Gastroesophageal sphincter (tissue), 4 donors: ENCODE data around the gene SNRNP200. TPM values are rescaled to one million over a fixed set of nuclear protein-coding genes. Genes with fewer than 3 reads are reported as not detected.

Source experiments
- ATAC-seq: fragments of 150-250 bp; one replicate; pipeline ENCODE4 v1.9.1; 2016; ENCODE audit warnings: mild to moderate bottlenecking, moderate library complexity
- H3K27ac ChIP-seq, 4 donors: fragments of 200-600 bp; sonication (generic) in 3 of 4; 1 replicate in 3 of 4; 2 replicates in 1 of 4; pipeline ENCODE4 v1.5.1; 2016 to 2019
- H3K27me3 ChIP-seq: fragments of 200-600 bp; sonication (generic); one replicate; pipeline ENCODE4 v1.5.1; 2019
- H3K36me3 ChIP-seq, 2 donors: fragments of 200-600 bp; sonication (generic); one replicate each; pipeline ENCODE4 v1.5.1; 2019; ENCODE audit warnings: control low read depth in 1 of 2
- H3K4me1 ChIP-seq, 3 donors: fragments of 200-600 bp; sonication (generic); 1 replicate in 2 of 3; 2 replicates in 1 of 3; pipeline ENCODE4 v1.5.1; 2016 to 2019; ENCODE audit warnings: control low read depth in 2 of 3
- H3K4me3 ChIP-seq, 2 donors: fragments of 200-600 bp; sonication (generic); one replicate each; pipeline ENCODE4 v1.5.1; 2019; ENCODE audit warnings: mild to moderate bottlenecking in 1 of 2, moderate library complexity in 1 of 2
- H3K9me3 ChIP-seq, 3 donors: fragments of 200-600 bp; sonication (generic); one replicate each; pipeline ENCODE4 v1.5.1; 2017 to 2019; ENCODE audit warnings: control low read depth in 2 of 3
- CTCF ChIP-seq, 4 experiments: fragments of 200-600 bp in 2 of 4; fragments of 450-650 bp in 2 of 4; sonication (generic) in 1 of 4; IDR thresholded peaks; one replicate each; pipeline ENCODE4 v1.5.1; 2017 to 2019; ENCODE audit warnings: antibody characterized with exemption in 4 of 4, mild to moderate bottlenecking in 2 of 4, moderate library complexity in 2 of 4
- EP300 ChIP-seq: sonication (generic); formaldehyde crosslinking; IDR thresholded peaks from one replicate; pipeline ENCODE4 v1.6.1; 2017; ENCODE audit warnings: antibody characterized with exemption, mild to moderate bottlenecking
- POLR2A ChIP-seq, 2 donors: fragments of 450-650 bp; IDR thresholded peaks; one replicate each; pipeline ENCODE4 v1.6.1; 2017; ENCODE audit warnings: antibody characterized with exemption in 2 of 2, mild to moderate bottlenecking in 2 of 2, moderate library complexity in 1 of 2
- POLR2AphosphoS5 ChIP-seq: sonication (generic); formaldehyde crosslinking; IDR thresholded peaks from one replicate; pipeline ENCODE4 v1.6.1; 2017; ENCODE audit warnings: antibody characterized with exemption
- WGBS, 2 donors: methylation state at CpG; one replicate each; pipeline ENCODE4 v1.1.5; 2018; ENCODE audit warnings: low coverage in 1 of 2; 5-methylcytosine and 5-hydroxymethylcytosine counted together
- total RNA-seq, 4 donors: library from RNA; depleted of rRNA; stranded (reverse); fragments of >200 nt; gene quantifications; one replicate each; pipeline ENCODE4 v1.1.0, GENCODE V29; 2016

Gene SNRNP200
- total RNA-seq, 4 donors from 2014 or later: 63.4 to 108 (median 98.3) TPM

GRCh38 chr2:96254571-96254970 is 50.8 kb downstream of the SNRNP200 start:
- peaks cover 0 to 69% of the 10 kb centered on the region in 2 donors for H3K36me3 ChIP-seq
- H3K27me3 ChIP-seq: no peaks in the 10 kb centered on the region
- no peak overlapping the region for H3K4me3 ChIP-seq
- 60% methylated on average over 1 of the region's 11 CpGs; no CpG with 5 or more reads in 1 of the 2 donors for WGBS, 2 donors
- ATAC-seq: peak; percentile 33
- H3K9me3 ChIP-seq: no peaks in the 10 kb centered on the region
- H3K27ac ChIP-seq: peak overlapping the region in 2 of 4 donors; percentile 8 to 24
- peaks cover under 1 to 87% (median 18%) of the 10 kb centered on the region in 3 donors for H3K4me1 ChIP-seq
- TF ChIP-seq CTCF (IDR thresholded peaks at IDR 0.05): no peak
- TF ChIP-seq POLR2A (IDR thresholded peaks at IDR 0.05): no peak

- Histone ChIP-seq H3K36me3 (peaks cover 0 to 58% of the 10 kb centered on the region in 2 donors), H3K4me1 (peaks cover 0 to 77% (median 3%) of the 10 kb centered on the region in 3 donors), H3K9me3 (no peaks in the 10 kb centered on the region), H3K27me3 (no peaks in the 10 kb centered on the region), H3K27ac (no peak overlapping the region), H3K4me3 (no peak overlapping the region)
- no peak for TF ChIP-seq POLR2A (IDR thresholded peaks at IDR 0.05)
- no peak for TF ChIP-seq POLR2AphosphoS5
- TF ChIP-seq CTCF (IDR thresholded peaks at IDR 0.05): no peak
- TF ChIP-seq EP300: no peak
- no peak for ATAC-seq
- 67% methylated on average over 1 of the region's 7 CpGs; no CpG with 5 or more reads in 1 of the 2 donors for WGBS, 2 donors
Measured at GRCh38 chr2:96253006-96253405, 52.3 kb downstream of the SNRNP200 start.

- Histone ChIP-seq H3K27ac (peak overlapping the region in 1 of 4 donors; percentile 44), H3K36me3 (peaks cover 0 to 58% of the 10 kb centered on the region in 2 donors), H3K9me3 (no peaks in the 10 kb centered on the region), H3K27me3 (no peaks in the 10 kb centered on the region), H3K4me3 (no peak overlapping the region), H3K4me1 (peaks cover 0 to 72% (median 0%) of the 10 kb centered on the region in 3 donors)
- 80 to 84% methylated on average over 2 to 6 of the region's 8 CpGs for whole genome bisulfite sequencing, 2 donors
- TF ChIP-seq EP300 (no peak), POLR2A (IDR thresholded peaks at IDR 0.05) (no peak), CTCF (IDR thresholded peaks at IDR 0.05) (no peak), POLR2AphosphoS5 (no peak)
- no peak for ATAC-seq
Measured at GRCh38 chr2:96252526-96252925, 52.8 kb downstream of the SNRNP200 start.

- 29 to 43% methylated on average over 4 to 6 of the region's 6 CpGs for WGBS, 2 donors
Measured at GRCh38 chr2:96251721-96252292, 53.5 kb downstream of the SNRNP200 start.

More at GRCh38 chr2:96251721-96252292, 53.5 kb downstream of the SNRNP200 start:
- H3K4me3 ChIP-seq: no peak overlapping the region
- peak overlapping the region in 3 of 4 donors; percentile 35 to 49 (median 44) for H3K27ac ChIP-seq
- H3K27me3 ChIP-seq: no peaks in the 10 kb centered on the region
- peaks cover 0 to 55% of the 10 kb centered on the region in 2 donors for H3K36me3 ChIP-seq
- H3K9me3 ChIP-seq: no peaks in the 10 kb centered on the region
- TF ChIP-seq POLR2A (IDR thresholded peaks at IDR 0.05) (no peak), EP300 (no peak), POLR2AphosphoS5 (peak; percentile 11), CTCF (IDR thresholded peaks at IDR 0.05) (no peak)
- H3K4me1 ChIP-seq: peaks cover 0 to 65% (median 0%) of the 10 kb centered on the region in 3 donors
- ATAC-seq: peak; percentile 54
